H4 (cell line): ENCODE measurements around the gene WDR75. TPM values are rescaled to one million over a fixed set of nuclear protein-coding genes. Genes with fewer than 3 reads are reported as not detected.
"Not testable (repeated sequence)": the region's sequence is repeated elsewhere in the genome, so short reads cannot be mapped to it uniquely, and the experiment has no call there.

Source experiments
- DNase-seq: peaks from one replicate; pipeline ENCODE4 v3.0.0-alpha.2; 2015; ENCODE audit warnings: low spot score
- total RNA-seq: library from RNA; depleted of rRNA; stranded (reverse); fragments of >200 nt; shearing (Covaris generic); gene quantifications from 2 replicates; pipeline ENCODE4 v1.2.3, GENCODE V29; 2014; rRNA removed

The WDR75 gene
- total RNA-seq = 62.1 and 68.6 TPM in 2 replicates

DNA sequence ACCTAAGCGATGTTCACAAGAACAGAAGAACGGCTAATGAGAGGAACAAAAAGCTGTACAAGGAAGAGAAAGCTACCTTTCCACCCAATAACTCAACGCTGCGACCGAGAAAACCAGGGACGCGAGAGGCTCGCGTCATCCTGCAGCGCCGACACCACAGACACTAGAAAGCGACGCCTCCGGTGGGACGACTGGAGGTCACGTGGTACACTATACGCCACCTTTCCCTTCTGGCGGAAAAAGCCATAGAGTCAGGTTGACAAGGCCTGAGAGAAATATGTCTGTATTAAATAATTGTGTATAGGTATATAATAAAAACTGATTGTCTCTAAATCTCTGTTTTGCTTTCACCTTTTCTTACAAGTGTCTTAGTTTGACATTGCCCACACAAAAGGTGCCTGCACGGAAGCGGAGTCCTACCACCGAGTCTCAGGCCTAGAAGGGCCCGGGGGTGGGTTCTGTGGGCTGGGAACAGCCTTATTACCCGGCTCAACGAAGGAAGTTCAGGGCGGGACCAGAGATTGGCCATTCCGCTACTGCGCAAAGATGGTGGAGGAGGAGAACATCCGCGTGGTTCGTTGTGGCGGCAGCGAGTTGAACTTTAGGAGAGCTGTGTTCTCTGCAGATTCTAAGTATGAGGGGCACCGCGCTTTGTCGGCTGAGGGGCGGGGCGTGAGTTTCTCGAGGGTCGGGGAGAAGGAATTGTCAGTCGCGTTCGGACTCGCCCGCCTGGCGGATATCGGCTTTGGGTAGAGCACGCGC lies at the start of gene WDR75:
Gene WDR75 (plus strand): TSS at position 528 of the 762 bp plus-strand sequence. CDS start 19 bp downstream, at position 547.
- peak; percentile 94 for DNase-seq

DNA sequence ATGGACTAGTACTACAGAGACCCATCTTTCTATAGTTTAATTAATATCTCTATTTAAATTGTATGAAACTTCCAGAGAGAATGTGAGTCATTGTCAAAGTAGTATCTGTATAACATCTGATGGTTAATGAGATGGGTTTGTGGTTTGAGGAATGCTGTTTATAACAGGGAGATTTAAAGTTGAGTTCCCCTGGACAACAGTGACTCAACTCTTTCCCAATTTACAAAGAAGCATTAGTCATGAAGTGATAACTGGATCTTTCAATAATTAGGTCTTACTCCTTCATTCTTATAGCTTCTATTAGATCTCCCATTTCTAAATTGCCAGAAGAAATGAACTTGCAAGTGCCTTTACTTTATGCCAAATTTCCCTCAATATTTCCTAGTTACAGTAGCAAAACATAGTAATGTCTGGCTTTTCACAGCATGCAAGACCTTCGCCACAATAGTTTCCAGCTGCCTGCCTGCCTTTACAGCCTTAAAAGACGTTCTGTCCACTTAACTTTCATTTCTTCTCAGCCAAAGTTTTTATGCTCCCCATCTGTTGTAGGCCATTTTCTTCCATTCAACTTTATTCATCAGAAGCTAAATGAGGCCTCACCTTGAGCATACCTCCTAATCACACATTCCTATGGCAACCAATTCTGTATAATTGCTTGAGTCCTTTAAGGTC lies 47.7 kb upstream of the WDR75 start:
- peak; percentile 85 for DNase-seq

DNA sequence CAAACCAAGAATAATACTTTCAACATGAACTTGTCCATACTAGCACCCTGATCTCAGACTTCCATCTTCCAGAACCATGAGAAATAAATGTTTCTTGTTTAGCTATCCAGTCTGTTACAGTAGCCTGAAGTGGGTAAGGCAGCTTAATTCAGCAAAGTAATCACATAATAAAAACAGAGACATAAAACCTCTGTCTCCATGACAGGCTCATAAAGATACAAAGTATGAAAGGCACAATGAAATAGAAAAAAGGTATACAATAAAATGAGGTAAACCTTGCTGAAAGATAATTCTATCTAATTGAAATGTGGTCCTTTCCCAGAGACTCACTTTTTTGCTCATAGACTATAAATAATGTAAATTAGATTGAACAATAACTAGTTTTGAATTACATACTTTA lies 46.7 kb upstream of the WDR75 start:
- DNase-seq = no peak

DNA sequence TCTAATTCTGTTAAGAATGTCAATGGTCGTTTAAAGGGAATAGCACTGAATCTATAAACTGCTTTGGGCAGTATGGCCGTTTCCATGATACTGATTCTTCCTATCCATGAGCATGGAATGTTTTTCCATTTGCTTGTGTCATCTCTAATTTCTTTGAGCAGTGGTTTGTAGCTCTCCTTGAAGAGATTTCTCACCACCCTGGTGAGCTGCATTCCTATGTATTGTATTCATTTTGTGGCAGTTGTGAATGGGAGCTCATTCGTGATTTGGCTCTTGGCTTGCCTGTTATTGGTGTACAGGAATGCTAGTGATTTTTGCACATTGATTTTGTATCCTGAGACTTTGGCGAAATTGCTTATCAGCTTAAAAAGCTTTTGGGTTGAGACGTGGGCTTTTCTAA lies 38.3 kb upstream of the WDR75 start:
- no peak for DNase-seq

DNA sequence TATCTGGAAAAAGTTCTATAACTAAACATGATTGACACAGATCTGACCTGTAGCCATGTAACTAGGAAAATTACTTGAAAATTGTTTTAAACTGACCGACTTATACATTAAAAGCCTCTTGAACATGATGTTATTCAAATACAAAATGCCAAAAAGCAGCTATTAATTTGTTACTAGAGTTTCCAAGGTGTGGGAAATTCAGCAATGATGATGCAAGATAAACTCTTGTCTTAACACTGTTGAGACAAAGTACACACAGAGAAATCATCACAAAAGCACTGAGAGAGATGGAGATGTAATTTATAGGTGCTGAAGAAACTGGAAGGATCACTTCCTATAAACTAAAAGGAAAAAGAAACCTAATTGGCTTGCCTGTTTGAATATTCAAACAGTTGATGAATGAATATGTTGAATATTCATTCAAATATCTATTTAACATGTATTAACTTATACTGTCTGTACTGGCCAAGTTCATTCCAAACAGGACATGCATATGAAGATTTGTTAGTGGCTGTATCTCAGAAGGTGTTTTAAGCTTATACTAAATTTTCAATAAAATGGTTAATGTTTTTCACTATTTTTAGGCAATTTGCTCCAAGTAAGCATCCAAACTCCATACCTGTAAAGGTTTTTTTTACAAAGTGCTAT lies 34.6 kb upstream of the WDR75 start:
- DNase-seq = no peak

DNA sequence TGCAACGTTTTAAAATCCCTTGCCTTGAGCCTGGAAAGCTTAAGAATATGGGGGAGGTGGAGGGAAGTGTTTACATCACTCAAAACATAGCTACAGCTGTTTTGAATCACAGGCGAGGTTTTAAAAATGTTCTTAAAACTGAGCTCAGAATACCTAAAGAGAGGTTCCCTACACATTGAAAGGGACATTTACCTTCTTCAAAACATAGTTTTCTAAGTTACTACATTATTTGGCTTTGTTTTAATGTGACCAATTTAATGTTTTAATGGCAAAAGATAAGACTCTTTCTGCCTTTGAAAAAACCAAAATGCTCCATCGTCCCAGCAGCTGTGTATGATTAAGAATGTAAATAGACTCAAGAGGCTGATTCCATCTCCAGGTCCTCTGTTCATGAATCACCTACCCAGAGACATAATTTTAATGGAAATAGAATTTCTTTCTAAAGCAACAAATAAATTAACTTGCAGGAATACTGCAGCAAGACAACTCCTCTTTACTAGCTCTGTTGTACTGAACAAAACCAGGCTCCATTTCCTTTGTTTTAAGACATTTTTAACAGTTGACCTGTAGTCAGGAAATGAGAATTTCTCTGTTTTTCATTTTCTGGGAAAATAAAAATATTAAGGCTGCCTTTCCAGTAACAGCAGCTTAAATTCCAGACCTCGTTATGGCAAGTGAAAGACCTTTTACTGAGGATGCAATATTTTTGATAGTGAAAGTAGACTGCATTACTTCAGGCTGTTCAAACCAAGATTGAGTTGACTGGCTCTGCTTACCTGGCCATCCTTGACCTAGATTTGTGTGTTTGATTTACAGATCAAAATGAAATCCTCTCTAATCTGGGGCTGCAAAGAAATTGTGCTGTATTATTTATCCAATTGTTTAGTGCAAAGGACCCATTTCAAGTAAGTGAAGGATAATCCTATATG lies 33.7 kb upstream of the WDR75 start:
- DNase-seq = peak; percentile 37

DNA sequence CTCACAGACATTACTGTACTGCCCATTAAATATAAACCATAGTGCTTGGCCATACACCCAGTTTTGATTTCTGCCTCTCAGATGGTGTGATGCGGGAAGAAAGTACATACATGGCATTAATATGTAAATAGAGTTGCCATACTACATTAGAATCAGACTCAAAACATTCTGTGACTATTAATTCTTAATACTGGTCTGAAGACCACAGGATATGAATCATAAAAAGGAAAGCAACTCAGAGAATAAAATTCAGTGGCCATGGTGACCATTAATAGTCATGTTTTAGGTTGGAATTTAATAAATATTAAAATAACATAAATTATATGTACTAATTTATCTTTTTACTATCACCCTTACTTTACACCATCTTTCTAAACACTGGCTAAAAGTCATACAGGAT lies 33.0 kb upstream of the WDR75 start:
- no peak for DNase-seq

DNA sequence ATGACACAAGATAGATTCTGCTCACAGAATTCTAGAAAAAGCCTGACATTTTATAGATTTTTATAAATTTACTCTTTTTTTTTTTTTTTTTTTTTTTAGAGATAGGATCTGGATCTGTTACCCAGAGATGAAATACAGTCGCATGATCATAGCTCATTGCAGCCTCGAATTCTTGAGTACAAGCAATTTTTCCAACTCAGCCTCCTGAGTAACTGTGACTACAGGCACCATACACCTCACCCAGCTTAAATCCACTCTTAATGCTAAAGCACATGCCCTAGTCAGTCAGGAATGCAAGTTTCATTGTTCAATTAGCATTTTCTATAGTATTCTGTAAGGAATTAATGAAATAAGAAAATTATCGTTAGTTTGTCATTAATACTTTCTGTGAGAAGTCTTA lies 32.1 kb upstream of the WDR75 start:
- no peak for DNase-seq

DNA sequence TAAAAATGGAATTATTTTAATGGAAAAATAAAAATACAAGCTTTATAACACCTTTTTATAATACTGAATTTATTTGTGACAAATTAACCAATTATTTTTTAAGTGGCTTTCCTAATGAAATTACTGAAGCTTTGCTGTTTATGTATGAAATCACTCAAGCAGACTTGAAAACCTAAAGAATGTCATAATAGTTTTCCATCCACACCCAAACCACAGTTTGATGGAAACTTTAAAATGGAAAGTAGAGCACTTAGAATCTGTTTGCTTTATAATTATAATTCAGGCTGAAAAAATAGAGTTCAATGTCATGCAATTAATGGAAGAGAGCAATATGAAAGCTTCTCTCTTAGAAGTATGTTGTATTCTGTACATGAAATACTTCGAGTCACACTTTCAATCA lies 31.6 kb upstream of the WDR75 start:
- no peak for DNase-seq

DNA sequence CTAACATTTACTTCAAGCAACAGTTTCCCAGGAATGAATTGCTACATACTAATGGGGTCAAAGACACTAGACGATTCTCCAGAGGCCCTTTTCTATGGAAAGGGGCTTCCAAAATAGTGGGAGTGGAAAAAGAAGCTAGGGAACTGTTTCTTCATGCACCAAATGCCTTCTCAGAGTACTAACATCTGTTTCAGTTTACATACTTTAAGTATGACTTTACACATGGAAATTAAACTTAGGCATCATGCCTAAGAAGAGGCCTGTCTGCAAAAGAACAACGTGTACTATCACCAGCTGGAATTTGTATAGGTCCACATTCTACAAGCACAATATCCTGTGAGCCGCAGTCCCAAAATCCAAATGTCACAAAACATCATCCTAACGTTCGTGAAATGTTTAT lies 29.4 kb upstream of the WDR75 start:
- DNase-seq = peak; percentile 68

DNA sequence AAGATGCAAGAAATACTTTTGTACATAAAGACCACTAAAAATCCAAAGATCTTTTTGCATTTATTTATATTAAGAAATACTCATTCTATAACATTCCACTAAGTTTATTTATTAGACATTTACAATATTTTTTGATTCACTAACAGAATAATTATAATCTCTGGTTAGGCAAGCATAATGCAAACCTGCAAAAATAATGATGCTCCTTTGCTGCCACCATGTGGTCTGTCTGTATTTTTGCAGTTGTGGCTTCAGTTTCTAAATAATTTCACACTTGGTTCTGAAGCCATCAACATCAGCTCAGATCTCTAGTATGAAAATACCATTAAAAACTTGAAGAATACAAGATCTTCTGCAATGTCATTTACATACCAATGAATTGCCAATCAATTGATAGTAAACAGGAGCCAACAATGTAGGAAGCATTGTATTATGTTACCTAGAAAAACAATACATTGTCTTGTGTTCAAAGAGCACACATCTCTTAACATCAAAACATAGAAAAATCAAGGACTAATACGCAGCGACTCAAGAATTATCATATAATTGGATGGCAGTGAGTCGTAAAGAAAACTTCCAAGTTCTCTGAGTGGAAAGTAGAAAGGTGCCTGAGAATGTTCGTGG lies 28.8 kb upstream of the WDR75 start:
- peak; percentile 44 for DNase-seq

DNA sequence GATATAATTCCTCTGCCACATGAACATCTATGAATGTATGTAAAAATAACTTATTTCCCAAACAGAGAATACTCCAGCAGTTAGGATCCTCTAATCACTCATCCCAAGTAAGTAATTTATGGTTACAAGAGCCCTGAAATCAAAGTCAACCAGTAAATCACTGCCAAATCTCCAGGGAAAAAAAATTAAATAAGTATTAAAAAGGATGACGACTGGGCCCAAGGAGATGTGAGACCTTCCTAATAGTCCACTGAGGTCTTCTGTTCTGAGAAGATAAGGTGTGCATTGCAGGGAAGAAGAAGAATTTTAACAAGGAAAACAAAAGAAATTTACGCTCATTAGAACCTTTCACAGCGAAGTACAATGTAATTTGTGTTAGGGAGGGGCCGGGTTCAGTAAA lies 28.0 kb upstream of the WDR75 start:
- DNase-seq = no peak

DNA sequence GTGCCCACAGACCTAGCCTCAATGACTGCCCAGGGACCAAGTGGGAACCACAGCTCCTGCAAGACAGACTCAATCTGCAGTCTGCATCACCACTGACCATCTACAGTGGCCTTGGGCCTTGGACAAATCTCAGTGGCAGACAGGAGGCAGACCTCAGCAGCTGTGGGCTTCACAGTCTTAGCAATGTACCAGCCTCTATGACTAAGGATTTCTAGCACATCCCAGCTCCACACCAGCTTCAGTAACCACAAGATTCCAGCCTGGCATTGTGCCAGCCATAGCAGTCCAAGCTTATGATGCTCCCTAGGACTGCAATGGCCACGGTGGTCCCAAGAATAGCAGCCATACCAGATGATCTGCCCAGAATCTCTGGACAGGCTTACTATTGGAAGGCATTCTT lies 19.6 kb upstream of the WDR75 start:
- peak; percentile 71 for DNase-seq

DNA sequence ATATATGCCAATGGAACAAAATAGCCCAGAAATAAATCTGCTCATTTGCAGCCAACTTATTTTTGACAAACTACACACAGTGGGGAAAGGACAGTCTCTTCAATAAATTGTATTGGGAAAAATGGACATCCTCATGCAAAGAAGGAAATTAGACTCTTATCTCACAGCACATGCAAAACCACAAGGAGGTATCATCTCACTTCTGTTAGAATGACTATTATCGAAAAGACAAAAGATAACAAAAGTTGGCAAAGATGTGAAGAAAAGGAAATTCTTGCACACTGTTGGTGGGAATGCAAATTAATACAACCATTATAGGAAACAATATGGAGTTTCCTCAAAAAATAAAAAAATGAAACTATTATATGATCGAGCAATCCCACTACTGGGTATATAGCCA lies 16.3 kb upstream of the WDR75 start:
- DNase-seq = no peak

DNA sequence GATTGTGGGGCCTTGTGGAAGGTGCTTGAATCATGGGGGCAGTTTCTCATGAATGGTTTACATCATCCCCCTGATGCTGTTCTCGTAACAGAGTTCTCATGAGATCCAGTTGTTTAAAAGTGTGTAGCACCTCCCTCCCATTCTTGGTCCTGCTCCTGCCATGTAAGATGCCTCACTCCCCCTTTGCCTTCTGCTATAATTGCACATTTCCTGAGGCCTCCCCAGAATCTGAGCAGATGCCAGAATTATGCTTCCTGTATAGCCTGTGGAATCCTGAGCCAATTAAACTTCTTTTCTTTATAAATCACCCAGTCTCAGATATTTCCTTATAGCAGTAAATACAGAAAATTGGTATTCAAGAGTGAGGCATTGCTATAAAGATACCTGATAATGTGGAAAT lies 15.6 kb upstream of the WDR75 start:
- DNase-seq = no peak

DNA sequence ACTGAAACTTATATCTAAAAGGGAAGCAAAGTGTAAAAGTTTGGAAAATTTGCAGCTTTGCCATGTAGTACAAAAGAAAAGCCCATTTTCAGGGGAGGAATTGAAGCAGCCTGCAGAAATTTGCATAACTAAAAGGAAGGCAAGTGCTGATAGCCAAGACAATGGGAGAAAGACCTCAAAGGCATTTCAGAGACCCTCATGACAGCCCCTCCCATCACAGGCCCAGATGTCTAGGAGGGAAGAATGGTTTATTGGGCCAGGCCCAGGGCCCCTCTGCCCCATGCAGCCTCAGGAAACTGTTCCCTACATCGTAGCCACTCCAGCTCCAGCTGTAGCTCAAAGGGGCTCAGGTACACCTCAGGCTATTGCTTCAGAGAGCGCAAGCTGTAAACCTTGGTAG lies 14.4 kb upstream of the WDR75 start:
- DNase-seq = no peak

DNA sequence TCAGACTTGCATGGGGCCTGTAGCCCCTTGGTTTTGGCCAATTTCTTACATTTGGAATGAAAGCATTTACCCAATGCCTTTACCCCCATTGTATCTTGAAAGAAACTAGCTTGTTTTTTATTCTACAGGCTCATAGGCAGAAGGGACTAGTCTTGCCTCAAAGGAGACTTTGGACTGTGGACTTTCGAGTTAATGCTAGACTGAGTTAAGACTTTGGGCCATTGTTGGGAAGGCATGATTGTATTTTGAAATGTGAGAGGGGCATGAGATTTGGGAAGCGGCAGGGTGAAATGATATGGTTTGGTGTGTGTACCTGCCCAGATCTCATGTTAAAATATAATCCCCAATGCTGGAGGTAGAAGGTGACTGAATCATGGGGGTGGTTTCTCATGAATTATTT lies 13.4 kb upstream of the WDR75 start:
- no peak for DNase-seq

DNA sequence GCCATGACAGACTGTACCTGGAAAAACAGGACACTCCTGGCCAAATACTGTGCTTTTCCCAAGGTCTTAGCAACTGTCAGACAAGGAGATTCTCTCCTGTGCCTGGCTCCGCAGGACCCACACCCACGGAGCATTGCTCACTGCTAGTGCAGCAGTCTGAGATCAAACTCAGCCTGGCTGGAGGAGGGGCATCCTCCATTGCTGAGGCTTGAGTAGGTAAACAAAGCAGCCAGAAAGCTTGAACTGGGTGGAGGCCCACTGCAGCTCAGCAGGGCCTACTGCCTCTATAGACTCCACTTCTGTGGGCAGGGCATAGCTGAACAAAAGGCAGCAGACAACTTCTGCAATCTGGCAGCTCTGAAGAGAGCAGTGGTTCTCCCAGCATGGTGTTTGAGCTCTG lies 10.8 kb upstream of the WDR75 start:
- not testable (repeated sequence) for DNase-seq

DNA sequence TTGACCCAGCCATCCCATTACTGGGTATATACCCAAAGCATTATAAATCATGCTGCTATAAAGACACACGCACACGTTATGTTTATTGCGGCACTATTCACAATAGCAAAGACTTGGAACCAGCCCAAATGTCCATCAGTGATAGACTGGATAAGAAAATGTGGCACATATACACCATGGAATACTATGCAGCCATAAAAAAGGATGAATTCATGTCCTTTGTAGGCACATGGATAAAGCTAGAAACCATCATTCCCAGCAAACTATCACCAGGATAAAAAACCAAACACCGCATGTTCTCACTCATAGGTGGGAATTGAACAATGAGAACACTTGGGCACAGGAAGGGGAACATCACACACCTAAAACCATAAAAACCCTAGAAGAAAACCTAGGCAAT lies 5.5 kb upstream of the WDR75 start:
- not testable (repeated sequence) for DNase-seq

DNA sequence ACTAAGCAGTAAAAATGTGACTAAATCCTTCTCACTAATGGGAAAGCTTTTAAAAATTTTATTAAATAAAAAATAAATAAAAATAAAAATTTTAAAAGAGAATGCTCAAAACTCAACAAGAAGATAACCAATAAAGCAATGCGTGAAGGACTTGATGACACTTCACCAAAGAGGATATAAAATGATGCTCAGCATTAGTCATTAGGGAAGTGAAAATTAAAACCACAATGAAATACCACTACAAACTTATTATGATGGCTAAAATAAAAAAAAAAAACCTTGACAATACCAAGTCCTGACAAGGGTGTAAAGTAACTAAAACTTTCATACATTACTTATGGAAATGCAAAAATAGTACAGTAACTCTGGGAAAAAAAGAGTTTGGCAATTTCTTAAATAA lies 3.3 kb upstream of the WDR75 start:
- no peak for DNase-seq

DNA sequence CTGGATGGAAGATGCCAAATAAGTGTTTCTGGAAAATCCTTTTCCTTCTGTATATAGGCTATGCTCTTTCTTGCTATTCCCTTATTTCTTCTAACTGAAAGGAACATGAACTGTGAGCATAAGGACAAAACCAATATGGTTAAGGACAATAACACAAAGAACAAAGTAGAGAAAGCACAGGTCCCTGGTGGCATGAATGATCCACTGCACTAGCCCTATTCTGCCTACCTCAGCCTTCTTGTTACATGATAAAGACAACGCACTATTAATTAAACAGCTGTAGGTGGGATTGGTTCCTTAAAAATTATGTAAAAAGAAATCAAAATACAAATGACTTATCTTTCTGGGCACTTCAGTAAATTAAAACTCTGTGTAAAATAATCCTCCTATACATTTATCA lies 1.9 kb upstream of the WDR75 start:
- DNase-seq = no peak

DNA sequence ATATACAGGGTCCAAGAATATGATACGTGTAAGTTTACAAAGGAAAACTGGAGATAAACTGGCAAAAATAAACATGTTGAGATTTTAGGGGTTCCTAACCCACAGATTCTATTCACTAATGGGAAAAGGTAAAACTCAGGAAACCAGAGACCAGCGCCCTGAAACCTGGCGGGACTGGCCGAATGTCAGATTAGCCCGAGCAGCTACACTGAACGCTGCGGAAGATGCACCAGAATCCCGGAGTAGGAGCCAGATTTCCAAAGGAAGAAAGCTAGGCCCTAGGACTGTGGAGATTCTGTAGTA lies 679 bp upstream of the WDR75 start:
- no peak for DNase-seq
